ENCODE results near the gene CDKN2AIPNL. TPM values are rescaled to one million over a fixed set of nuclear protein-coding genes. Genes with fewer than 3 reads are reported as not detected.

CDKN2AIPNL gene
- total and polyA plus RNA-seq, 2 of the 4 experiments (the other 2 are of a cell fraction) = 14.0 to 18.1 TPM

GRCh38 chr5:134418958-134419357 is 7.3 kb upstream of the CDKN2AIPNL start:
- no CpG with 5 or more reads among the region's 3 CpGs for WGBS, 2 experiments (ENCODE audit: extremely low coverage in 2 of 2, insufficient read length in 1 of 2)
- CTCF ChIA-PET = interaction anchor here (0.6 to 1.3 kb wide), 2 partner anchors 74 to 102 kb away, joined by 3 read pairs; no protein-coding TSS in a partner anchor

More at GRCh38 chr5:134418958-134419357, 7.3 kb upstream of the CDKN2AIPNL start:
- H3K4ac ChIP-seq (ENCODE audit: low read depth, low read length) = no peak overlapping the region
- intact Hi-C loops (cut with micrococcal nuclease) = no loop called here
- no peak overlapping the region for H2AFZ ChIP-seq (replicated peaks; ENCODE audit: low read length, poor library complexity)
- H4K5ac ChIP-seq (ENCODE audit: low read depth, low read length) = no peak overlapping the region
- H3K56ac ChIP-seq (ENCODE audit: extremely low read depth, insufficient read depth, low read length) = no peak overlapping the region
- TF ChIP-seq MAFK (IDR thresholded peaks at IDR 0.05; ENCODE audit: low read depth, low read length) (no peak), CHD1 (IDR thresholded peaks at IDR 0.05; ENCODE audit: low read depth, low read length) (no peak), SMC3 (IDR thresholded peaks at IDR 0.05; ENCODE audit: low read depth, low read length) (no peak), ELK1 (IDR thresholded peaks at IDR 0.05; ENCODE audit: borderline replicate concordance, low read depth, low read length) (no peak), MAZ (IDR thresholded peaks at IDR 0.05; ENCODE audit: borderline replicate concordance, low read depth, low read length) (no peak), RAD21 (IDR thresholded peaks at IDR 0.05; ENCODE audit: low read length) (no peak), USF2 (IDR thresholded peaks at IDR 0.05; ENCODE audit: low read depth, low read length) (no peak)
- no peaks in the 10 kb centered on the region; the same call in 1 of the 2 replicates for H3K4me1 ChIP-seq (ENCODE audit: control insufficient read depth, insufficient read depth, low read length)
- no peak overlapping the region for H2AK9ac ChIP-seq (replicated peaks; ENCODE audit: low read depth, low read length, poor library complexity)
- dilution Hi-C loops (cut with HindIII; ENCODE audit: low sequenced_read_pairs, unreplicated experiment) = no loop called here
- H3K27ac ChIP-seq (ENCODE audit: insufficient read depth, low read length) = no peak overlapping the region
- no peaks in the 10 kb centered on the region for H3K9me1 ChIP-seq (ENCODE audit: insufficient read depth, low read length)
- no peak overlapping the region for H3K9ac ChIP-seq (ENCODE audit: low read depth, low read length)
- no peaks in the 10 kb centered on the region for H4K20me1 ChIP-seq (ENCODE audit: insufficient read depth, low read length)
- no peaks in the 10 kb centered on the region for H3K79me1 ChIP-seq (ENCODE audit: low read depth in 1 of 2, low read length in 2 of 2)
- no peak overlapping the region for H4K8ac ChIP-seq (ENCODE audit: low read depth in 2 of 2, low read length in 2 of 2)
- in situ Hi-C loops (cut with MboI; ENCODE audit: low sequenced_read_pairs) = loop anchor here (10.0 kb wide), 1 partner anchor 106 kb away; the partner anchor contains the start of gene JADE2
- H3K23ac ChIP-seq (ENCODE audit: low read depth, low read length) = no peak overlapping the region
- H2BK5ac ChIP-seq (ENCODE audit: low read depth, low read length, poor library complexity, severe bottlenecking) = no peak overlapping the region
- no peak overlapping the region for H2BK15ac ChIP-seq (ENCODE audit: low read depth, low read length)
- H4K91ac ChIP-seq (ENCODE audit: insufficient read depth, low read depth, low read length) = no peak overlapping the region
- peaks cover 4% of the 10 kb centered on the region; the same call in 1 of the 2 replicates for H3K9me3 ChIP-seq (ENCODE audit: control insufficient read depth, insufficient read depth, low read length)
- H3K27me3 ChIP-seq (ENCODE audit: control insufficient read depth, insufficient read depth, low read length) = no peaks in the 10 kb centered on the region
- H2BK120ac ChIP-seq (ENCODE audit: low read depth, low read length) = no peak overlapping the region
- no TSS peak for BruUV-seq (replicated peaks)
- H2AK5ac ChIP-seq (ENCODE audit: low read depth, low read length) = no peak overlapping the region
- no peak overlapping the region for H3K14ac ChIP-seq (replicated peaks; ENCODE audit: low read depth, low read length)
- DNase-seq = no peak
- no peak overlapping the region for H3K4me3 ChIP-seq (ENCODE audit: insufficient read depth, low read depth, low read length)
- no peaks in the 10 kb centered on the region for H3K36me3 ChIP-seq (ENCODE audit: control insufficient read depth, insufficient read depth, low read length)
- H3K4me2 ChIP-seq (ENCODE audit: low read depth, low read length) = no peak overlapping the region
- no peak overlapping the region for H3K18ac ChIP-seq (ENCODE audit: low read depth, low read length)
- POLR2A ChIA-PET (ENCODE audit: unreplicated experiment) = no interaction called here
- no peak overlapping the region for H2BK20ac ChIP-seq (ENCODE audit: low read depth, low read length)
- no peak for ATAC-seq (ENCODE audit: low read depth)
